Parietal lobe (tissue), 1 donor: ENCODE data around the gene EPHB6. TPM values are rescaled to one million over a fixed set of nuclear protein-coding genes. Genes with fewer than 3 reads are reported as not detected.

Source experiments
- total RNA-seq: library from RNA; depleted of rRNA; stranded (reverse); fragments of >200 nt; gene quantifications from one replicate; pipeline ENCODE4 v1.2.3, GENCODE V29; 2014

Gene EPHB6
- total RNA-seq: 57.3 TPM

GRCh38 chr7:142854372-142855113 is at the start of gene EPHB6:
Gene EPHB6, plus strand, starts transcription at chr7:142855076. Its CDS starts 8,152 bp downstream, at chr7:142863228.

GRCh38 chr7:142885311-142886230 is 30.7 kb downstream of the EPHB6 start, which contains the start of gene TRPV6:
Gene TRPV6, minus strand, starts transcription at chr7:142885745.

Other genes with a start within 250 kb of the EPHB6 start
- not detected for gene PRSS1, start 105.6 kb upstream of the EPHB6 start, total RNA-seq
- gene PRSS2, start 84.1 kb upstream of the EPHB6 start, total RNA-seq: not detected
- 0.94 TPM for gene TRPV6, start 30.7 kb downstream of the EPHB6 start, total RNA-seq
- gene TRPV5, start 78.7 kb downstream of the EPHB6 start, total RNA-seq: 0.31 TPM
- not detected for gene LLCFC1, start 84.4 kb downstream of the EPHB6 start, total RNA-seq
- 3.8 TPM for gene KEL, start 107.3 kb downstream of the EPHB6 start, total RNA-seq
- 5.6 TPM for gene OR9A2, start 172.1 kb downstream of the EPHB6 start, total RNA-seq
- not detected for gene OR6V1, start 197.3 kb downstream of the EPHB6 start, total RNA-seq